BLaER1 (cell line): ENCODE measurements around the gene SURF1.
"Not testable (repeated sequence)": the region's sequence is repeated elsewhere in the genome, so short reads cannot be mapped to it uniquely, and the experiment has no call there.

Experiments
- H3K27ac ChIP-seq: shearing (Covaris generic); formaldehyde crosslinking; 2 replicates; pipeline ENCODE4 v1.8.1; 2022
- H3K27me3 ChIP-seq: shearing (Covaris generic); formaldehyde crosslinking; 2 replicates; pipeline ENCODE4 v1.8.1; 2022
- H3K36me3 ChIP-seq: shearing (Covaris generic); formaldehyde crosslinking; 2 replicates; pipeline ENCODE4 v1.8.1; 2022
- H3K4me1 ChIP-seq: shearing (Covaris generic); formaldehyde crosslinking; 2 replicates; pipeline ENCODE4 v1.8.1; 2022
- H3K4me2 ChIP-seq: shearing (Covaris generic); formaldehyde crosslinking; 2 replicates; pipeline ENCODE4 v1.8.1; 2022
- H3K4me3 ChIP-seq: shearing (Covaris generic); formaldehyde crosslinking; 2 replicates; pipeline ENCODE4 v1.8.1; 2022
- H3K9ac ChIP-seq: shearing (Covaris generic); formaldehyde crosslinking; 2 replicates; pipeline ENCODE4 v1.8.1; 2022
- H3K9me3 ChIP-seq: shearing (Covaris generic); formaldehyde crosslinking; 2 replicates; pipeline ENCODE4 v1.8.1; 2022
- H4K20me1 ChIP-seq: shearing (Covaris generic); formaldehyde crosslinking; 2 replicates; pipeline ENCODE4 v1.8.1; 2022
- Cebpa-rat ChIP-seq: shearing (Covaris generic); IDR thresholded peaks from 2 replicates; pipeline ENCODE4 v1.8.1; 2022

Gene SURF1

DNA sequence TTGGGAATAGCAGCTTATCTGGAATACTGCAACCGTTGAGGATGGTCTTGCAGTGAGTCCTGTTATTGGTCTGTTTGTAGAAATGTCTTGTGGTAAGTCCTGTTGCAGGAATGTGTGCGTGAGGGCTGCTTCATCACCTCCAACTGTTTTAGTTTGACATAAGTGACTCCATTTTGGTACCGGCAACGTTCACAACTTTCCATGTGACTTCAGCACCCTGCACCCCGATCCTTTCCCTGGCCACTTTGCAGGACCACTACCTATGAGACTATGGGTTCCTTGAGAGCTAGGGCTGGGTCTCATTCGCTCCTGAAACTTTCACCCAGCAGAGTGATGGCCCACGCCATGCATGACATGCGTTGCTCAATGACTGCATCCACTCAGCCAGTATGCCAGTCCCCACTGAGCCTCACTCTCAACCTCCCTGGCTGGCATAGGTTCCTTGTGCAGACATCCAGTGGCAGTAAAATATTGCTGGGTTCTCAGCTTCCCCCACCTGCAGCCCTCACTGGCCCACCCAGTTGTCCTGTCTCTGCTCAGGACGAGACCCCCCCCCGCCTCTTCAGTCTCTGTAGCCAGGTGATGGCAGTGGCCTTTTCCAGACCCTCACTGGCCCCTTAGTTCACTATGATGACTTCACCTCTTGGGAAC lies 28.3 kb downstream of the SURF1 start:
- Histone ChIP-seq H3K4me3 (no peak overlapping the region), H3K4me2 (no peak overlapping the region), H3K27ac (no peak overlapping the region), H4K20me1 (peaks cover 53% of the 10 kb centered on the region), H3K27me3 (no peaks in the 10 kb centered on the region), H3K9me3 (peaks cover 11% of the 10 kb centered on the region; the same call in 1 of the 2 replicates), H3K9ac (no peak overlapping the region), H3K36me3 (peaks cover 49% of the 10 kb centered on the region), H3K4me1 (no peaks in the 10 kb centered on the region)
- no peak for TF ChIP-seq Cebpa-rat

DNA sequence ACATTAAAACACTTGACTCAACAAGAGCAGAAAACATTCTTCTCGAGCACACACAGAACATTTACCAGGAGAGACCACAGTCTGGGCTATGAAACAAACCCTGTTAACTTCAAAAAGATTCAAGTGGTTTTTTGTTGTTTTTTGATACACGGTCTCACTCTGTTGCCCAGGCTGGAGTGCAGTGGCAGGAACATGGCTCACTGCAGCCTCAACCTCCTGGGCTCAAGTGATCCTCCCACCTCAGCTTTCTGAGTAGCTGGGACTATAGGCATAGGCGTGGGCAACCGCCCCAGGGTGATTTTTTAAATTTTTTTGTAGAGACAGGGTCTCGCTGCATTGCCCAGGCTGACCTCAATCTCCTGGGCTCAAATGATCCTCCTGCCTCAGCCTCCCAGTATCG lies 29.3 kb downstream of the SURF1 start:
- H4K20me1 ChIP-seq = peaks cover 44% of the 10 kb centered on the region
- H3K36me3 ChIP-seq = peaks cover 39% of the 10 kb centered on the region
- not testable (repeated sequence) for H3K27ac ChIP-seq, H3K9ac ChIP-seq, H3K4me2 ChIP-seq, H3K27me3 ChIP-seq, H3K4me1 ChIP-seq, H3K4me3 ChIP-seq
- peaks cover 11% of the 10 kb centered on the region; the same call in 1 of the 2 replicates for H3K9me3 ChIP-seq

DNA sequence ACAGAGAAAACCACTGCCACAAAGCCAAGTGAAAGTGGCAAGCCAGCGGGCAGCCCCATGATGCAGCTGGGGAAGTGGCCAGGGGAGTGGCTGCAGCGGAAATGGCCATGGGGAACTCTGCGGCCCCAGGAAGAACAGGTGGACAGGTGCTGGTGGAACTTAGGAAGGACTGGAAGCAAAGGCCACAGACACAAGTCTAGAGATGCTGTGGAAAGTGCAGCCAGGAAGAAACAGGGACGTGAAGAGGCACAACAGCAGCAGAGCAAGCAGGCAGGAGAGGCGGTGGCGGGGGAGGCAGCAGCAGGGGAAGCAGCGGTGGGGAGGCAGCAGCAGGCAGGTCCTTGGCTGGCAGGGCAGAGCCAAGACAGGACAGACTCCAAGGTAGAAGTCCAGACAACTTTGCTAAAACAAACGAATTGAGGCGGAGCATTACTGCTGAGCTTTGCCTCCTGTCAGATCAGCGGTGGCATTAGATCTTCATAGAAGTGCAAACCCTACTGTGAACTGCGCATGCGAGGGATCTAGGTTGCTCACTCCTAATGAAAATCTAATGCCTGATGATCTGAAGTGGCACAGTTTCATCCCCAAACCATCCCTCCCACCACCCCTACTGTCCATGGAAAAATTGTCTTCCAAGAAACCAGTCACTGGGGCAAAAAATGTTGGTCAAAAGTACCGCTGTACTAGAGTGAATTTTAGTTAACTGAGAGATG lies 32.1 kb downstream of the SURF1 start:
- H3K27ac ChIP-seq = no peak overlapping the region
- no peaks in the 10 kb centered on the region for H3K4me1 ChIP-seq
- H3K4me3 ChIP-seq = no peak overlapping the region
- H3K36me3 ChIP-seq = peaks cover 12% of the 10 kb centered on the region; the same call in 1 of the 2 replicates
- no peak for TF ChIP-seq Cebpa-rat
- no peak overlapping the region for H3K9ac ChIP-seq
- H3K27me3 ChIP-seq = no peaks in the 10 kb centered on the region
- H3K4me2 ChIP-seq = no peak overlapping the region
- peaks cover 11% of the 10 kb centered on the region; the same call in 1 of the 2 replicates for H3K9me3 ChIP-seq
- H4K20me1 ChIP-seq = peaks cover 15% of the 10 kb centered on the region

DNA sequence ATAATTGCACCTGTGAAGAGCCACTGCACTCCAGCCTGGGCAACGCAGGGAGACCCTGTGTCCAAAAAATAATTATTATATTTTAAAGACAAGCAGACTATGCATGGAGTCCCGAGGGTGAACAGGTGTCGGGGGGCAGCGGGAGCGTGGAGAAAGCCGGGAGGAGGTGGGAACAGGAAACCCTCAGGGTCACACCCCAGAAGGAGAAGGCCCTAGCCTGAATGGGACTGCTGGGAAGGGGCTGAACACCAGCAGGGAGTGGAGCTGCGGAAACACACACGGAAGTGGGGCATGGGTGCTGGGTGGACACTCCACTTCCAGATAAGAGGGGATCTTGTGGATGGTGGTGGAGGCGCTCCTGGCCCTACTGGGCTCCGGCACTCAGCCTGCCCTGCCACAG lies 33.1 kb downstream of the SURF1 start:
- H3K4me3 ChIP-seq = no peak overlapping the region
- no peaks in the 10 kb centered on the region for H3K27me3 ChIP-seq
- no peaks in the 10 kb centered on the region for H3K4me1 ChIP-seq
- H3K36me3 ChIP-seq = peaks cover 2% of the 10 kb centered on the region; the same call in 1 of the 2 replicates
- H4K20me1 ChIP-seq = peaks cover 6% of the 10 kb centered on the region
- no peak overlapping the region for H3K9ac ChIP-seq
- H3K27ac ChIP-seq = no peak overlapping the region
- TF ChIP-seq Cebpa-rat = no peak
- peaks cover 11% of the 10 kb centered on the region; the same call in 1 of the 2 replicates for H3K9me3 ChIP-seq
- H3K4me2 ChIP-seq = no peak overlapping the region

DNA sequence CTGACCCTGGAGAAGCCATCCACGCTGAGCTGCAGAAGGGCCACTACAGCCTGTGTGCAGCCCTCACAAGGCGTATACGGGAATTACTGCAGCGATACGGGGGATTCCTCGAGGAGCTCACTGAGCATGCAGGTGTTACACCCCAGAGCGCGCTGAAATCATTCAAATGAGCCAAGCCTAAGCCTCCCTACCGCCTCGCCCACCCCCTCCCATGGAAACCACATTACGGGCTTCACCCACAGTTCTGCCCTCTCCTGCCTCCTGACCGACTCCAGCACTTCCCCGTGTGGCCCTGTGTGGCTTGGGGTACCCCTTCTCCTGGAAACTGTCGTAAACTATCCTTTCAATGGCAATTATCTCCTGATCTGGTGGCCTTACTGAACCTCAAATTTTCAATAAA lies 33.6 kb downstream of the SURF1 start:
- Histone ChIP-seq H3K27ac (no peak overlapping the region), H4K20me1 (peaks cover under 1% of the 10 kb centered on the region; the same call in 1 of the 2 replicates), H3K4me1 (no peaks in the 10 kb centered on the region), H3K4me2 (no peak overlapping the region), H3K4me3 (no peak overlapping the region), H3K9me3 (peaks cover 11% of the 10 kb centered on the region; the same call in 1 of the 2 replicates), H3K9ac (no peak overlapping the region), H3K27me3 (no peaks in the 10 kb centered on the region), H3K36me3 (no peaks in the 10 kb centered on the region)
- no peak for TF ChIP-seq Cebpa-rat

DNA sequence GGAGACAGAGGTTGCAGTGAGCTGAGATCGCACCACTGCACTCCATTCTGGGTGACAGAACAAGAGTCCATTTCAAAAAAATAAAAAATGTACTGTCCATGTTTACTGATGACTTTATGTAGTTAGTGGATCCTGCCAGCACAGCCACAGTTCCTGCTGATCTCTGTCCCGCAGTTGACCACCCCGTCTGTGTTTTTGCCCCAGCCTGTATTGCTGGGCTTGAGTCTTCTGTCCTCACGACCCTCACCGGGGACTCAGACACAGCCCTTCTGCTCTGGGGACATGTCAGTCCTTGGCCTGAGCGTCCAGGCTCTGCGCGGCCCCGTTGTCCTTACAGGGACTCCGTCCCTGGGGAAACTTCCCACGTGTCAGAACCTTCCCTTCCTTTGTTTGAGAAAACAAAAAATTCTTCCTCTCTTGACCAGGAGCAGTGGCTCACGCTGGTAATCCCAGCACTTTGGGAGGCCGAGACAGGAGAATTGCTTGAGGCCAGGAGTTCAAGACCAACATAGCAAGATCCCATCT lies 34.8 kb downstream of the SURF1 start:
- H3K9ac ChIP-seq = no peak overlapping the region
- H3K9me3 ChIP-seq = peaks cover 11% of the 10 kb centered on the region; the same call in 1 of the 2 replicates
- no peak for TF ChIP-seq Cebpa-rat
- no peak overlapping the region for H3K4me2 ChIP-seq
- H3K4me3 ChIP-seq = no peak overlapping the region
- no peak overlapping the region for H3K27ac ChIP-seq
- no peaks in the 10 kb centered on the region for H3K4me1 ChIP-seq
- no peaks in the 10 kb centered on the region for H3K27me3 ChIP-seq
- H4K20me1 ChIP-seq = no peaks in the 10 kb centered on the region
- H3K36me3 ChIP-seq = no peaks in the 10 kb centered on the region

DNA sequence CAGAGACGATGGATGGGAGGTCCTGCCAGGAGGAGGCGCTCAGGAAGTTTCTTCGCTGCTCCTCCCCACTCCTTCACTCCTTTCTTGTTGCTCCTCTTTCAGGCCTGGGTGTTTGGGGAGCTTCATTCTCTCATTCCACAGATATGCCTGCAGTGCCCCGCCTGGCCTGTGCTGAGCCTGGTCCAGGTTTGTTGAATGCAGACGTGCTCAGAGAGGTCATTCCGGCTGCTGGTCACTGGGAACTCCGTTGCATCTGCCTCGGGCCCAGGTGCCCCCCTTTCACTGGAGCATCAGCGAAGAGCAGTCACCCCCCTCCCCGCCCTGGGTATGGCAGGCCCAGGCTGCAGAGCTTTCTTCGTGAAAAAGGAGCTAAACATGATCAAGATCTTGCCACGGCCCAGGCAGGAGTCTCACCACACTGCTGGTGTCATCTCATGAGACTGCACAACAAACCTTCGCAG lies 35.8 kb downstream of the SURF1 start:
- Histone ChIP-seq H3K27me3 (no peaks in the 10 kb centered on the region), H3K36me3 (no peaks in the 10 kb centered on the region), H3K4me3 (no peak overlapping the region), H3K4me2 (no peak overlapping the region), H3K4me1 (no peaks in the 10 kb centered on the region), H3K9me3 (peaks cover 11% of the 10 kb centered on the region; the same call in 1 of the 2 replicates), H3K27ac (no peak overlapping the region), H3K9ac (no peak overlapping the region), H4K20me1 (no peaks in the 10 kb centered on the region)
- TF ChIP-seq Cebpa-rat = no peak

DNA sequence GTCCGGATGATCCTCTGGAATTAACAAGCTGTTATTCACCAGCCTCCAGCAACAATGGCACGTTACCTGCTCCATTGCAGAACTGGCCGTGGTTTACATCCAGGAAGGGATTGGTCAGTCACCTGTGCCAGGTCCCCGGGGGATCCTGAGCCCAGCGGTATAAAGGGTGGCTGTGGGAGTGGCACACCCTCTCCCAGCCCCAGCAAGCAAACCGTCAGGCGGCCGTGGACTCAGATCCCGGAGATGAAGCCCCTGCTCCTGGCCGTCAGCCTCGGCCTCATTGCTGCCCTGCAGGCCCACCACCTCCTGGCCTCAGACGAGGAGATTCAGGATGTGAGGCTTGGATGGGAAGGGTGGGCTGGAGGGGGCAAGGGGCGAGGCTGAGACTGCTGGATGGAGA lies 38.7 kb downstream of the SURF1 start:
- not testable (repeated sequence) for H3K9me3 ChIP-seq, H3K9ac ChIP-seq, H3K4me1 ChIP-seq, H3K27me3 ChIP-seq, H4K20me1 ChIP-seq, H3K4me2 ChIP-seq, H3K36me3 ChIP-seq, H3K27ac ChIP-seq, H3K4me3 ChIP-seq

DNA sequence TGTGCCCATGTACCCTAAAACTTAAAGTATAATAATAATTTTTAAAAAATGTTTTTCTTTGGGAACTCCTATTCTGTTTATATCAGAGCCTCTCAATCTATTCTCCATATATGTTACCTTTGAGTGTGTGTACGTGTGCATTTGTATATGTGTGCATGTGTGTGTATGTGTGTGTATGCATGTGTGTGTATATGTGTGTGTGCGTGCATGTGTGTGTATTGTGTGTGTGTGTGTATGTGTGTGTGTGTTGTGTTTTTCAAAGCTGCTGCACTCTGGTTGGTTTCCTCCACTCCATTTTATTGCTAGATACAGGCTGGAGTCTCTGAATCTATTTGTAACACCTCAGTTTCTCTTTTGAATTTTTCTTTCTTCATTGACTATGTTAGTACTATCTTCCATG lies 40.3 kb downstream of the SURF1 start:
- Histone ChIP-seq H3K9ac (no peak overlapping the region), H3K27ac (no peak overlapping the region), H3K4me3 (no peak overlapping the region), H3K4me2 (no peak overlapping the region), H3K9me3 (no peaks in the 10 kb centered on the region), H4K20me1 (no peaks in the 10 kb centered on the region), H3K4me1 (no peaks in the 10 kb centered on the region), H3K27me3 (no peaks in the 10 kb centered on the region), H3K36me3 (no peaks in the 10 kb centered on the region)
- no peak for TF ChIP-seq Cebpa-rat

DNA sequence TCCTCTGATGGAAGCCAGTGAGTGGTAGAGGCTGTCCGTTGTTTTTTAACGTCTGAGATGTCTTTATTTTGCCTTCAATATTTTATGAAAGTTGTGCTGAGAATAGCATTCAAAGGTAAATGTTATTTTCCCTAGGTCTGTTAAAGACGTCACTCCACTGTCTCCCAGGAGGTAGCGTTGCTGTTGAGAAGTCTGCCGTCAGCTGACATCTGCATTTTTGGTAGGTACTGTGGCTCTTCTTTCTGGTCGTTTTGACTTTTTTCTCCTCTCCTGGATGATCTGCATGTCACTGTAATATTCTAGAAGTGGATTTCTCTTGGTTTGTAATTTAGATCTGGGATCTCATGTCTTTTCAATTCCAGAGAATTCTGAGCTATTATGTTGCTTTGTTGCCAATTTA lies 46.7 kb downstream of the SURF1 start:
- Histone ChIP-seq H4K20me1 (no peaks in the 10 kb centered on the region), H3K27ac (no peak overlapping the region), H3K4me1 (peaks cover 6% of the 10 kb centered on the region), H3K36me3 (no peaks in the 10 kb centered on the region), H3K9ac (no peak overlapping the region), H3K9me3 (no peaks in the 10 kb centered on the region), H3K27me3 (no peaks in the 10 kb centered on the region), H3K4me2 (no peak overlapping the region), H3K4me3 (no peak overlapping the region)
- TF ChIP-seq Cebpa-rat = no peak
